Panc1 (cell line): ENCODE data around the gene FEM1B. TPM values are rescaled to one million over a fixed set of nuclear protein-coding genes. Genes with fewer than 3 reads are reported as not detected.

Experiments used
- ATAC-seq: fragments of 200-7000 bp; cut with Tn5 transposase; 2 replicates; pipeline ENCODE4 v1.9.1; 2020; ENCODE audit warnings: mild to moderate bottlenecking, moderate library complexity
- BruUV-seq: library from RNA; stranded (reverse); fragments of 400-500 nt; replicated peaks from 2 replicates; lab custom pipeline; 2021; lab: Mats Ljungman, UMichigan
- CTCF ChIA-PET: fragments of 300-600 bp; sonication (Branson Sonifier 250); formaldehyde crosslinking; loops from one replicate; lab custom pipeline; 2022; ENCODE audit warnings: antibody characterized with exemption; lab: Charles Lee
- POLR2A ChIA-PET: fragments of 300-600 bp; sonication (Branson Sonifier 250); formaldehyde crosslinking; loops from one replicate; lab custom pipeline; 2022; ENCODE audit warnings: antibody characterized with exemption; lab: Charles Lee
- DNase-seq: peaks from one replicate; pipeline ENCODE4 v3.0.0-alpha.2; 2010; ENCODE audit warnings: low read depth, low spot score
- H3K27ac ChIP-seq: 2 replicates; pipeline ENCODE4 v1.5.1; 2011; ENCODE audit warnings: mild to moderate bottlenecking, low read length, inconsistent platforms
- H3K27me3 ChIP-seq: fragments of 200-500 bp; sonication (Bioruptor generic); 2 replicates; pipeline ENCODE4 v1.6.0; 2014; ENCODE audit warnings: low read length, inconsistent platforms; ENCODE audit not compliant: control insufficient read depth, insufficient read depth
- H3K36me3 ChIP-seq: fragments of 200-500 bp; sonication (Bioruptor generic); 2 replicates; pipeline ENCODE4 v1.5.1; 2014; ENCODE audit warnings: inconsistent platforms, mild to moderate bottlenecking, low read length, moderate library complexity; ENCODE audit not compliant: control insufficient read depth, insufficient read depth
- H3K4me1 ChIP-seq: 2 replicates; pipeline ENCODE4 v1.5.1; 2011; ENCODE audit warnings: inconsistent platforms, mild to moderate bottlenecking, low read length, moderate library complexity; ENCODE audit not compliant: control insufficient read depth, insufficient read depth
- H3K4me3 ChIP-seq, 2 experiments: 2 replicates each; pipeline ENCODE4 v1.5.1; 2011 to 2012; ENCODE audit warnings: low read depth in 2 of 2, low read length in 2 of 2, mild to moderate bottlenecking in 2 of 2, inconsistent platforms in 1 of 2, moderate library complexity in 1 of 2
- H3K9me3 ChIP-seq: fragments of 200-500 bp; sonication (Bioruptor generic); 2 replicates; pipeline ENCODE4 v1.5.1; 2014; ENCODE audit warnings: low read depth, mild to moderate bottlenecking, inconsistent platforms, low read length, moderate library complexity; ENCODE audit not compliant: control insufficient read depth, insufficient read depth
- POLR2AphosphoS5 ChIP-seq: IDR thresholded peaks from 2 replicates; pipeline ENCODE4 v1.6.1; 2012; ENCODE audit warnings: mild to moderate bottlenecking, low read depth, low read length, moderate library complexity
- SIN3A ChIP-seq: IDR thresholded peaks from 2 replicates; pipeline ENCODE4 v1.6.1; 2012; ENCODE audit warnings: low read depth, mild to moderate bottlenecking, low read length, moderate library complexity, borderline replicate concordance; ENCODE audit not compliant: insufficient read depth
- TCF7L2 ChIP-seq: IDR thresholded peaks from 2 replicates; pipeline ENCODE4 v1.6.1; 2011; ENCODE audit warnings: mild to moderate bottlenecking, low read depth, low read length, inconsistent platforms
- in situ Hi-C: cut with HindIII; loops from 2 replicates; pipeline ENCODE4 v1.10.0; 2016; ENCODE audit warnings: low sequenced_read_pairs, low pct_unique_long_range_greater_than_20kb
- intact Hi-C: fragments of 100-400 bp; cut with micrococcal nuclease; formaldehyde crosslinking; loops from one replicate; pipeline ENCODE4 v1.10.0; 2022; ENCODE audit not compliant: unreplicated experiment
- total RNA-seq: library from RNA; stranded (reverse); gene quantifications from one replicate; pipeline ENCODE4 v1.2.1, GENCODE V29; 2021; ENCODE audit not compliant: unreplicated experiment
- TF ChIP-seq, protein P1 (sequence below): fragments of 450-650 bp; IDR thresholded peaks from 2 replicates; pipeline ENCODE4 v1.5.1; 2017; ENCODE audit warnings: mild to moderate bottlenecking
- TF ChIP-seq, protein P2 (sequence below), 2 experiments: IDR thresholded peaks; 2 replicates each; pipeline ENCODE4 v1.6.1; 2011 to 2012; ENCODE audit warnings: low read depth in 2 of 2, control low read depth in 1 of 2, low read length in 1 of 2, mild to moderate bottlenecking in 1 of 2, moderate library complexity in 1 of 2; ENCODE audit not compliant: insufficient read depth in 1 of 2

Gene FEM1B
- total RNA-seq, 1 experiment from 2014 or later: 34.8 TPM

DNA sequence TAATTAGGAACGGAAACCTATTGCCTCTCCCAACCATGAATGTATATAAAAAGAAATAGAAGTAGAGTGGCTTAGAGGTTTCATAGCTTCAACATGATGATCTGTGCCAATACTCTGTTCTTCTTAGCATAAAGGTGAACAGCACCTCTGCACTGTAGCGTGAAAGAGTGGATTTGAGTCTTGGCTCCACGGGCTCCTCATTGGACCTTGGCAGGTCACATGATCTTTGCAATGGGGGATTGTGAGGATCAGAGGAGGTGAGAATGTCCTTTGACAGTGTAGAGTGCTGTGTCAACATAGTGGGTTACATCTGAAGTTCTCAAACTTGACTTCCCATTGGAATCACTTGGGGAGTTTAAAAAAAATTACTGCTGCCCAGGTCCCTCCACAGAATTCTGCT lies 51.4 kb downstream of the FEM1B start:
- no peak overlapping the region for H3K27ac ChIP-seq
- POLR2A ChIA-PET: no interaction called here
- no peaks in the 10 kb centered on the region for H3K36me3 ChIP-seq
- H3K4me1 ChIP-seq: no peaks in the 10 kb centered on the region
- CTCF ChIA-PET: no interaction called here
- no peak for TF ChIP-seq TCF7L2
- TF ChIP-seq, protein P1, sequence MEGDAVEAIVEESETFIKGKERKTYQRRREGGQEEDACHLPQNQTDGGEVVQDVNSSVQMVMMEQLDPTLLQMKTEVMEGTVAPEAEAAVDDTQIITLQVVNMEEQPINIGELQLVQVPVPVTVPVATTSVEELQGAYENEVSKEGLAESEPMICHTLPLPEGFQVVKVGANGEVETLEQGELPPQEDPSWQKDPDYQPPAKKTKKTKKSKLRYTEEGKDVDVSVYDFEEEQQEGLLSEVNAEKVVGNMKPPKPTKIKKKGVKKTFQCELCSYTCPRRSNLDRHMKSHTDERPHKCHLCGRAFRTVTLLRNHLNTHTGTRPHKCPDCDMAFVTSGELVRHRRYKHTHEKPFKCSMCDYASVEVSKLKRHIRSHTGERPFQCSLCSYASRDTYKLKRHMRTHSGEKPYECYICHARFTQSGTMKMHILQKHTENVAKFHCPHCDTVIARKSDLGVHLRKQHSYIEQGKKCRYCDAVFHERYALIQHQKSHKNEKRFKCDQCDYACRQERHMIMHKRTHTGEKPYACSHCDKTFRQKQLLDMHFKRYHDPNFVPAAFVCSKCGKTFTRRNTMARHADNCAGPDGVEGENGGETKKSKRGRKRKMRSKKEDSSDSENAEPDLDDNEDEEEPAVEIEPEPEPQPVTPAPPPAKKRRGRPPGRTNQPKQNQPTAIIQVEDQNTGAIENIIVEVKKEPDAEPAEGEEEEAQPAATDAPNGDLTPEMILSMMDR: no peak
- no peak for TF ChIP-seq POLR2AphosphoS5
- TF ChIP-seq, protein P2, sequence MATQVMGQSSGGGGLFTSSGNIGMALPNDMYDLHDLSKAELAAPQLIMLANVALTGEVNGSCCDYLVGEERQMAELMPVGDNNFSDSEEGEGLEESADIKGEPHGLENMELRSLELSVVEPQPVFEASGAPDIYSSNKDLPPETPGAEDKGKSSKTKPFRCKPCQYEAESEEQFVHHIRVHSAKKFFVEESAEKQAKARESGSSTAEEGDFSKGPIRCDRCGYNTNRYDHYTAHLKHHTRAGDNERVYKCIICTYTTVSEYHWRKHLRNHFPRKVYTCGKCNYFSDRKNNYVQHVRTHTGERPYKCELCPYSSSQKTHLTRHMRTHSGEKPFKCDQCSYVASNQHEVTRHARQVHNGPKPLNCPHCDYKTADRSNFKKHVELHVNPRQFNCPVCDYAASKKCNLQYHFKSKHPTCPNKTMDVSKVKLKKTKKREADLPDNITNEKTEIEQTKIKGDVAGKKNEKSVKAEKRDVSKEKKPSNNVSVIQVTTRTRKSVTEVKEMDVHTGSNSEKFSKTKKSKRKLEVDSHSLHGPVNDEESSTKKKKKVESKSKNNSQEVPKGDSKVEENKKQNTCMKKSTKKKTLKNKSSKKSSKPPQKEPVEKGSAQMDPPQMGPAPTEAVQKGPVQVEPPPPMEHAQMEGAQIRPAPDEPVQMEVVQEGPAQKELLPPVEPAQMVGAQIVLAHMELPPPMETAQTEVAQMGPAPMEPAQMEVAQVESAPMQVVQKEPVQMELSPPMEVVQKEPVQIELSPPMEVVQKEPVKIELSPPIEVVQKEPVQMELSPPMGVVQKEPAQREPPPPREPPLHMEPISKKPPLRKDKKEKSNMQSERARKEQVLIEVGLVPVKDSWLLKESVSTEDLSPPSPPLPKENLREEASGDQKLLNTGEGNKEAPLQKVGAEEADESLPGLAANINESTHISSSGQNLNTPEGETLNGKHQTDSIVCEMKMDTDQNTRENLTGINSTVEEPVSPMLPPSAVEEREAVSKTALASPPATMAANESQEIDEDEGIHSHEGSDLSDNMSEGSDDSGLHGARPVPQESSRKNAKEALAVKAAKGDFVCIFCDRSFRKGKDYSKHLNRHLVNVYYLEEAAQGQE (IDR thresholded peaks at IDR 0.05; ENCODE audit: insufficient read depth in 1 of 2, low read depth in 2 of 2, low read length in 1 of 2): no peak
- no peak for ATAC-seq
- no TSS peak for BruUV-seq
- H3K4me3 ChIP-seq: no peak overlapping the region
- no peaks in the 10 kb centered on the region; the same call in 1 of the 2 replicates for H3K27me3 ChIP-seq
- intact Hi-C loops (no loop called here), in situ Hi-C loops (no loop called here)
- DNase-seq: no peak
- no peaks in the 10 kb centered on the region for H3K9me3 ChIP-seq

- TF ChIP-seq, protein P1: no peak
- TF ChIP-seq POLR2AphosphoS5 (no peak), SIN3A (no peak), TCF7L2 (no peak)
- TF ChIP-seq, protein P2 (IDR thresholded peaks at IDR 0.05; ENCODE audit: insufficient read depth in 1 of 2, low read depth in 2 of 2, low read length in 1 of 2): no peak
- no peak for ATAC-seq
- in situ Hi-C loops: no loop called here
- Histone ChIP-seq H3K27me3 (no peaks in the 10 kb centered on the region; the same call in 1 of the 2 replicates), H3K27ac (no peak overlapping the region), H3K9me3 (no peaks in the 10 kb centered on the region), H3K4me3 (no peak overlapping the region), H3K36me3 (no peaks in the 10 kb centered on the region), H3K4me1 (no peaks in the 10 kb centered on the region)
- CTCF ChIA-PET: no interaction called here
- POLR2A ChIA-PET: no interaction called here
- no peak for DNase-seq
- no TSS peak for BruUV-seq
- intact Hi-C loops: no loop called here
Measured at GRCh38 chr15:68330416-68330815, 52.9 kb downstream of the FEM1B start.
